Measurements from ENCODE around the gene FAHD1.

DNA sequence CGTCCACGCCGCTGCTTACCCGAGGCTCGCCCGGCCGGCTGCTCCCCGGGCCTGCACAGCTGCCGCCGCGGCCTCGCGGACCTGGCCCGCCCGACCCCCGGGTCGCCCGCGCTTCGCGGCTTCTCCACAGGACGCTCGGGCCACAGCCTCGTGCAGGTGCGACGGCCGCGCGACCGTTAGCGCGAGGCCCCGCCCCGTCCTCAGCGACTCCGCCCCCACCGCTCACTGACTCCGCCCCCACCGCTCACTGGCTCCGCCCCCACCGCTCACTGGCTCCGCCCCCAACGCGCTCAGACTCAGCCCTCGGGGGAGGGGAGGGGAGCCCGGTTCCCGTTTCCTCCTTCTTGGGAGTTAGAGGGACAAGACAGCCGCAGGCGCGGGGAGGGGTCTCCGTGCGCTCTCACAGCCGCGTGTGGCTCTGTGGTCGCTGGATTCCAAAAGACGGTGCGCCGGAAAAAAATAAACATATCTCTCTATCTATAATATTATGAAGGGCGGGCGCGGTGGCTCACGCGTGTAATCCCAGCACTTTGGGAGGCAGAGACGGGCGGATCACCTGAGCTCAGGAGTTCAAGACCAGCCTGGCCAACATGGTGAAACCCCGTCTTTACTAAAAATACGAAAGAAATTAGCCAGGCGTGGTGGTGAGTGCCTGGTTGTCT is 45.1 kb downstream of the FAHD1 start, which contains the start of gene MEIOB:
- TF ChIP-seq, protein P1, sequence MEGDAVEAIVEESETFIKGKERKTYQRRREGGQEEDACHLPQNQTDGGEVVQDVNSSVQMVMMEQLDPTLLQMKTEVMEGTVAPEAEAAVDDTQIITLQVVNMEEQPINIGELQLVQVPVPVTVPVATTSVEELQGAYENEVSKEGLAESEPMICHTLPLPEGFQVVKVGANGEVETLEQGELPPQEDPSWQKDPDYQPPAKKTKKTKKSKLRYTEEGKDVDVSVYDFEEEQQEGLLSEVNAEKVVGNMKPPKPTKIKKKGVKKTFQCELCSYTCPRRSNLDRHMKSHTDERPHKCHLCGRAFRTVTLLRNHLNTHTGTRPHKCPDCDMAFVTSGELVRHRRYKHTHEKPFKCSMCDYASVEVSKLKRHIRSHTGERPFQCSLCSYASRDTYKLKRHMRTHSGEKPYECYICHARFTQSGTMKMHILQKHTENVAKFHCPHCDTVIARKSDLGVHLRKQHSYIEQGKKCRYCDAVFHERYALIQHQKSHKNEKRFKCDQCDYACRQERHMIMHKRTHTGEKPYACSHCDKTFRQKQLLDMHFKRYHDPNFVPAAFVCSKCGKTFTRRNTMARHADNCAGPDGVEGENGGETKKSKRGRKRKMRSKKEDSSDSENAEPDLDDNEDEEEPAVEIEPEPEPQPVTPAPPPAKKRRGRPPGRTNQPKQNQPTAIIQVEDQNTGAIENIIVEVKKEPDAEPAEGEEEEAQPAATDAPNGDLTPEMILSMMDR (IDR thresholded peaks at IDR 0.05; ENCODE audit: insufficient read depth, low read length, poor library complexity, severe bottlenecking), result no peak
- TF ChIP-seq EZH2phosphoT487 (conservative IDR thresholded peaks at IDR 0.05; ENCODE audit: low read length), result no peak
